HG03469 (cell line): ENCODE data around the gene TMEM37.

ENCODE experiments used
- ATAC-seq: cut with Tn5 transposase; IDR thresholded peaks from one replicate; pipeline ENCODE4 v1.9.1; 2021; ENCODE audit warnings: mild to moderate bottlenecking, moderate library complexity, moderate number of reproducible peaks; ENCODE audit not compliant: unreplicated experiment

Gene TMEM37

GRCh38 chr2:119417908-119418307 lies 13.7 kb upstream of the TMEM37 start:
- ATAC-seq: no peak

GRCh38 chr2:119419065-119419464 lies 12.6 kb upstream of the TMEM37 start:
- no peak for ATAC-seq

- ATAC-seq: no peak
Observed at GRCh38 chr2:119419803-119420508, 11.7 kb upstream of the TMEM37 start.

- no peak for ATAC-seq
Observed at GRCh38 chr2:119421304-119421703, 10.3 kb upstream of the TMEM37 start.

GRCh38 chr2:119421741-119422140 lies 9.9 kb upstream of the TMEM37 start:
- no peak for ATAC-seq

GRCh38 chr2:119422360-119423107 lies 9.1 kb upstream of the TMEM37 start:
- no peak for ATAC-seq

- no peak for ATAC-seq
Observed at GRCh38 chr2:119423108-119423444, 8.6 kb upstream of the TMEM37 start.

- no peak for ATAC-seq
Observed at GRCh38 chr2:119423811-119424210, 7.8 kb upstream of the TMEM37 start.

- no peak for ATAC-seq
Observed at GRCh38 chr2:119424284-119425118, 7.2 kb upstream of the TMEM37 start.

- ATAC-seq: no peak
Observed at GRCh38 chr2:119425119-119425405, 6.6 kb upstream of the TMEM37 start.

GRCh38 chr2:119425620-119426395 lies 5.8 kb upstream of the TMEM37 start:
- no peak for ATAC-seq

GRCh38 chr2:119426396-119426675 lies 5.3 kb upstream of the TMEM37 start:
- no peak for ATAC-seq

- no peak for ATAC-seq
Observed at GRCh38 chr2:119426801-119427395, 4.8 kb upstream of the TMEM37 start.

GRCh38 chr2:119427756-119428155 lies 3.9 kb upstream of the TMEM37 start:
- no peak for ATAC-seq

GRCh38 chr2:119428488-119429224 lies 3.0 kb upstream of the TMEM37 start:
- no peak for ATAC-seq

GRCh38 chr2:119429225-119429981 lies 2.3 kb upstream of the TMEM37 start:
- ATAC-seq: no peak

- no peak for ATAC-seq
Observed at GRCh38 chr2:119430023-119430498, 1.6 kb upstream of the TMEM37 start.

- no peak for ATAC-seq
Observed at GRCh38 chr2:119431976-119432850, 559 bp downstream of the TMEM37 start.
